ENCODE measurements around the gene MAPKAPK2.

MAPKAPK2 gene

DNA sequence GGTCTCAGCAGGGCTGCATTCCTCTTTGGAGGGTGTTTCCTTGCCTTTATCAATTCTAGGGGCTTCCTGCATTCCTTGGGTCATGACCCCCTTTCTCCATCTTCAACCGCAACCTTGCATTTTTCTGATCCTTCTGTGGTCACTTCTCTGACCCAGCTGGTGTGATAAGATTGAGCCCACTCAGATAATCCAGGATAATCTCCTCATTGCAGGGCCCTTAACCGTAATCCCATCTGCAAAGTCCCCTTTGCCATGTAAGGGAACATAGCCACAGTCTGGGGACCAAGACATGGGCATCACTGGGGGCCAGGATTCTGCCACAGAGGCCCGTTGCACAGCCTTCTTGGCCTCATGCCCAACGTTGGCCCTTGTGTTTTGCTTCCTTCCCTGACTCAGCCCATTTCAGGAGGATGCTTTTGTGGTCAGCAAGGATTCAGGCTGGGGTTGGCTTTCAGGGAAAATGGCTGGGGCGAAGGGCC, 50.9 kb downstream of the MAPKAPK2 start:
- no peak overlapping the region for H3K27ac Mint-ChIP-seq
- no peaks in the 10 kb centered on the region for H3K27me3 Mint-ChIP-seq (ENCODE audit: low read depth)

DNA sequence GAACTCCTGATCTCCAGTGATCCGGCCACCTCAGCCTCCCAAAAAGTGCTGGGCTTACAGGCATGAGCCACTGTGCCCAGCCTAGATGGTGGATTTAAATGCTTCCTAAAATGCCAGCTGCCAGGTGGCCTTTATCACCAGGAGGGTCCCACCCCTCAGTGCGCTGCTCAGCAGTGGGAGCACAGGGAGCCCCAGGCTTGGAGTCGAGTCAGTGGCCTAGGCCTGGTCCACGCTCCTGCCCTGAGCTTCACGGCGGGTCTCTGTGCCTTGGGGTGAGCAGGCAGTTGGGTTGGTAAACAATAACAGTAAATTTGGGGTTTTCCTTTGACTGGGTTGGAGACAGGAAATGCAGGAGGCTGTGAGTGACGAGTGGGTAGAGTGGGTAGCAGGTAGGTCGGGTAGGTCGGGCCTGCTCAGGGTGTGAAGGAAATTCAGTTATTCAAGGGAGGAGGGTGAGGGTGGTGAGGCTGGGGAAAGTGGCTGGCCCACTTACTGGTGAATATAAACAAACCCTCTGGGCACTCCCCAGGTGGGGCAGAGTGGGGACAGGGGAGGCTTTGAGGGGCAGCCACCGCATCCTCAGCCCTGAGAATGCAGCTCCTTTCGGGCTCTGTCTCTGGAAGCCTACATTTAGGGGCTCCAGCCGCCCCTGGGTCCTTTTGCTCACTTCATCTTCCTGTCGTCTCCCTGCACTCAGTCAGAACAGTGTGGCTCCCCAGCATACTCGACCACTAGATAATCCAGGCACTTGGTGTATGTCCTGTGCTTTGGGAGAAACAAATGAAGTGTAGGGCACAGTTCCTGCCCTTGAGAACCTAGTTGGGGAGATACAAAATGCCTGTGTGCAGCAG, 52.4 kb downstream of the MAPKAPK2 start:
- no peaks in the 10 kb centered on the region for H3K27me3 Mint-ChIP-seq (ENCODE audit: low read depth)
- H3K36me3 Mint-ChIP-seq (ENCODE audit: low read depth) = peaks cover 14% of the 10 kb centered on the region
- H3K27ac Mint-ChIP-seq = no peak overlapping the region
- H3K4me3 Mint-ChIP-seq = no peak overlapping the region
- H3K9me3 Mint-ChIP-seq = no peaks in the 10 kb centered on the region
- peaks cover 38% of the 10 kb centered on the region for H3K4me1 Mint-ChIP-seq
- TF ChIP-seq, protein P1, sequence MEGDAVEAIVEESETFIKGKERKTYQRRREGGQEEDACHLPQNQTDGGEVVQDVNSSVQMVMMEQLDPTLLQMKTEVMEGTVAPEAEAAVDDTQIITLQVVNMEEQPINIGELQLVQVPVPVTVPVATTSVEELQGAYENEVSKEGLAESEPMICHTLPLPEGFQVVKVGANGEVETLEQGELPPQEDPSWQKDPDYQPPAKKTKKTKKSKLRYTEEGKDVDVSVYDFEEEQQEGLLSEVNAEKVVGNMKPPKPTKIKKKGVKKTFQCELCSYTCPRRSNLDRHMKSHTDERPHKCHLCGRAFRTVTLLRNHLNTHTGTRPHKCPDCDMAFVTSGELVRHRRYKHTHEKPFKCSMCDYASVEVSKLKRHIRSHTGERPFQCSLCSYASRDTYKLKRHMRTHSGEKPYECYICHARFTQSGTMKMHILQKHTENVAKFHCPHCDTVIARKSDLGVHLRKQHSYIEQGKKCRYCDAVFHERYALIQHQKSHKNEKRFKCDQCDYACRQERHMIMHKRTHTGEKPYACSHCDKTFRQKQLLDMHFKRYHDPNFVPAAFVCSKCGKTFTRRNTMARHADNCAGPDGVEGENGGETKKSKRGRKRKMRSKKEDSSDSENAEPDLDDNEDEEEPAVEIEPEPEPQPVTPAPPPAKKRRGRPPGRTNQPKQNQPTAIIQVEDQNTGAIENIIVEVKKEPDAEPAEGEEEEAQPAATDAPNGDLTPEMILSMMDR (IDR thresholded peaks at IDR 0.05; ENCODE audit: unreplicated experiment in 3 of 3) = no peak

More for the DNA sequence above, 50.9 kb downstream of the MAPKAPK2 start:
- TF ChIP-seq, protein P1 (IDR thresholded peaks at IDR 0.05; ENCODE audit: unreplicated experiment in 3 of 3) = no peak
- H3K36me3 Mint-ChIP-seq (ENCODE audit: low read depth) = peaks cover 21% of the 10 kb centered on the region
- H3K4me1 Mint-ChIP-seq = peaks cover 32% of the 10 kb centered on the region
- H3K9me3 Mint-ChIP-seq = no peaks in the 10 kb centered on the region
- no peak overlapping the region for H3K4me3 Mint-ChIP-seq

DNA sequence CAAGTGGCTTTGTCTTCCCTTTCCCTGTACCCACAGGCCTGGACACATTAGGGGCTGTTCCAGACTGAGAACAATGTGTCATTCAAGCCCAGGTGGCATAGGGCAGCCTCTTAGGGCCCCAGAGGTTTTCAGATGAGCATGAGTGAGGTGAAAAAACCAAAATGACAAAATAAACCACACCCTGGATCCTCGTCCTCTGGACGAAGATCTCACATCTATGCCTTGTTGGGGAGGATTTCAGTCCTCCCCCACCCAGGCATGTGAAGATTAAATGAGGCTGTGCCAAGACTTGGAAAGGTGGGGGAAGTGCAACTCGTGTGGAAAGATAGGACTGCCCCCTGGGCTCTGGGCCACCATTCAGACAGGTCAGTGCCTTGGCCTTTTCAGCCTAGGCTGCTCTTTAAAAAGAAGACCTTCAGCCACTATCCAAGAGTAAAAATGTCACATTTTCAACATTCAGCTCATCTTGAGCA, 53.1 kb downstream of the MAPKAPK2 start:
- H3K36me3 Mint-ChIP-seq (ENCODE audit: low read depth) = peaks cover 9% of the 10 kb centered on the region
- no peak overlapping the region for H3K4me3 Mint-ChIP-seq
- peaks cover 40% of the 10 kb centered on the region for H3K4me1 Mint-ChIP-seq
- TF ChIP-seq, protein P1 (IDR thresholded peaks at IDR 0.05; ENCODE audit: unreplicated experiment in 3 of 3) = no peak
- H3K27ac Mint-ChIP-seq = no peak overlapping the region
- no peaks in the 10 kb centered on the region for H3K9me3 Mint-ChIP-seq
- H3K27me3 Mint-ChIP-seq (ENCODE audit: low read depth) = peaks cover 3% of the 10 kb centered on the region

DNA sequence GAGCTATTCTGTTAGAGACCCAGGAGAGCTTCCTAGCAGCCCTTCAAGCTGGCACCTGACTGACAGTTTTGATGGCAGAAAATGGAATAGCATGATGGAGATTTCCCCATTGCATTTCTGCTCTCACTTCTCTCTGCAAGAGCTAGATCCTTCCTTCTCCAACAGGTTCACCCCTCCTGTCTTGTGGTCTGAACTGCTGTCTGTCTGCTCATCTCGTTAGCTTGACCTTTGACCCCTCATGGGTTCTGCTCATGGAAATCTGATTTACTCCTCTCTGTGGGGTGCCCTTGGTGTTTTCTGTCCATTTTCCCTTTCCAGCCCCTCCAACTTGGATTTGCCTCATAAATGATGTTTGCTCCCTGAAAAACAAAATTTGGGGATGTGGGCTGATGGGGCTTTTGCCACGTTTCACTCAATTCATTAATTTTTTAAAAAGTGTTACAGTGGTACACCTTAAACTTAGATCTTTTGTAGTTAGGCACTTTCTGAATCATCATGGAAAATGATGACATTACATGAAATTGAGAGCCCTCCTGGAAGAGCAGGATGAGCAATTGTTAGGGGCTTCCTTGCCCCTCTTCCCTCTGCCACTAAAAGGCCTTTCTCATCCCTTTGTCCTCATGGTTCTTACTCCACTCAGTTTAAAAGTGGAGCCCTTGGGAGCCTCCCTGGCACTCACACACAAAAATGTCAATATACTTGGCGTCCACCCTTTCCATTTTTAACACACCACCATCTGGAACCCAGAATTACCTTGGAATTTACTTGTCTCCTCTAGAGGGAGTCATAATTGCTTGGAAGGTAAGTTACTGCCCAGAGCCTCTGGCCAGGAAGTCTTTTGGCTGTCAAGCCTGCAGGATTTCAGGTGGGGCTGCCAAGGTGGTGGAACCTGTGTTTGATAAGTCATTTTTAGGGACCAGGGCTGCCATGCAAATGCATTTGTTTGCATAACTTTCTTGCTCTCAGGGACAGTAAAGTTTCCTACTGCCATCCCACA, 54.0 kb downstream of the MAPKAPK2 start:
- H3K27ac Mint-ChIP-seq = peak overlapping the region in 1 of 3 experiments; percentile 39
- peaks cover 6% of the 10 kb centered on the region for H3K27me3 Mint-ChIP-seq (ENCODE audit: low read depth)
- peaks cover under 1% of the 10 kb centered on the region for H3K36me3 Mint-ChIP-seq (ENCODE audit: low read depth)
- no peak overlapping the region for H3K4me3 Mint-ChIP-seq
- no peaks in the 10 kb centered on the region for H3K9me3 Mint-ChIP-seq
- TF ChIP-seq, protein P1 (IDR thresholded peaks at IDR 0.05; ENCODE audit: unreplicated experiment in 3 of 3) = peak in 2 of 3 experiments; percentile 21 to 23
- peaks cover 40% of the 10 kb centered on the region for H3K4me1 Mint-ChIP-seq

DNA sequence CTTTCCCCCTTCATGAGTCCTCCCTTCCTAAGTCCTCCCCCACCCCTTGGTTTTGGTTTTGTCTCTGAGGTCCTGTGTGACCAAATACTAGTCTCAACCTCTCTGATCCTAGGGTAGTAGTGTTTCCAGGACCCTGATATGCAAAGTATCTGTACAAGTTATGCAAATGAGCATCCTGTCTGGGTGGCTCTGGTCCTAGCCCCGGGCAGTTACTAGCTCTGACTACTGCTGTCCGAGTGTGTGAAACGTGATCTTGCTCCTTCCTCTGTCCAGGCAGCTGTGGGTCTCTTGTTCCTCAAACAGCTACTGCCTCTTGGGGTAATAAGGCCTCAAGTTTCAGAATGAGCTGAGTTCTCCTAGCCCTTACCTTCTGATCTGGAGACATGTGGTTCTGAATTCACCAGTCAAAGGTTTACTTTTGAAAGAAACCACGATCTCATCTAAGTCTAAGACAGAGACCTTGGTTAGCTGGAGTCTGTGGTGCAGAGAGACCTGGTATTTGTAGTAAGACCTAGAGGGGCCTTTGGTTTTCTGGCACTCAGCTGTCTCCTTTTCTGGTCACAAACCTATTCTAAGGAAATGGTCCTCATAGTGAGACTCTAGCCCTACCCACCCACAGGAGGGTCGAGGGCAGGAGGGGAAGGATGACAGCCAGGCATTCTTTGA, 54.8 kb downstream of the MAPKAPK2 start:
- Mint-ChIP-seq H3K4me1 (peaks cover 40% of the 10 kb centered on the region), H3K27ac (no peak overlapping the region), H3K36me3 (ENCODE audit: low read depth) (no peaks in the 10 kb centered on the region), H3K9me3 (no peaks in the 10 kb centered on the region), H3K4me3 (no peak overlapping the region), H3K27me3 (ENCODE audit: low read depth) (peaks cover 10% of the 10 kb centered on the region)
- TF ChIP-seq, protein P1 (IDR thresholded peaks at IDR 0.05; ENCODE audit: unreplicated experiment in 3 of 3) = no peak
